SK-N-SH (cell line): ENCODE data around the gene PLVAP. TPM values are rescaled to one million over a fixed set of nuclear protein-coding genes. Genes with fewer than 3 reads are reported as not detected.

Source experiments
- CTCF ChIA-PET: fragments of 300-600, 350-600 bp; formaldehyde crosslinking; extraction: SDS; loops from one replicate; lab custom pipeline; 2021; lab: Yijun Ruan, JAX
- POLR2A ChIA-PET: fragments of 350-600 bp; sonication (Branson Sonifier 250); formaldehyde crosslinking; extraction: SDS; loops from one replicate; lab custom pipeline; 2020; ENCODE audit warnings: antibody characterized with exemption, inconsistent platforms; lab: Yijun Ruan, JAX
- DNase-seq: peaks from one replicate; pipeline ENCODE4 v3.0.0; 2012
- H2AFZ ChIP-seq: fragments of 200-600 bp; sonication (generic); 2 replicates; pipeline ENCODE4 v1.8.1; 2016; ENCODE audit warnings: antibody characterized with exemption, mild to moderate bottlenecking, low read depth
- H3F3A ChIP-seq: fragments of 200-600 bp; sonication (generic); replicated peaks from 2 replicates; pipeline ENCODE3; 2016; ENCODE audit warnings: antibody characterized with exemption, mild to moderate bottlenecking; ENCODE audit not compliant: insufficient read depth
- H3K27ac ChIP-seq, 2 experiments: fragments of 200-500 bp in 1 of 2; fragments of 200-600 bp in 1 of 2; sonication (Bioruptor generic) in 1 of 2; sonication (generic), shearing (Covaris generic) in 1 of 2; 2 replicates each; pipeline versions ENCODE4 v1.5.1 to v1.6.1; 2014 to 2016; ENCODE audit warnings: low read depth in 2 of 2, inconsistent platforms in 1 of 2, low read length in 1 of 2, mild to moderate bottlenecking in 1 of 2, mixed read lengths in 1 of 2
- H3K27me3 ChIP-seq: fragments of 200-600 bp; sonication (generic), shearing (Covaris generic); 2 replicates; pipeline ENCODE4 v1.6.1; 2016; ENCODE audit warnings: mixed run types; ENCODE audit not compliant: insufficient read depth
- H3K36me3 ChIP-seq, 2 experiments: fragments of 200-500 bp in 1 of 2; fragments of 200-600 bp in 1 of 2; sonication (Bioruptor generic) in 1 of 2; sonication (generic) in 1 of 2; replicated peaks in 1 of 2; 2 replicates each; pipeline versions ENCODE3 to v1.5.1; 2014 to 2016; ENCODE audit warnings: low read length in 1 of 2, mild to moderate bottlenecking in 1 of 2; ENCODE audit not compliant: insufficient read depth in 2 of 2, control insufficient read depth in 1 of 2
- H3K4me1 ChIP-seq, 2 experiments: fragments of 200-500 bp in 1 of 2; fragments of 200-600 bp in 1 of 2; sonication (Bioruptor generic) in 1 of 2; sonication (generic), shearing (Covaris generic) in 1 of 2; 2 replicates each; pipeline versions ENCODE4 v1.5.1 to v1.6.1; 2014 to 2016; ENCODE audit warnings: low read depth in 1 of 2, low read length in 1 of 2, mixed run types in 1 of 2; ENCODE audit not compliant: insufficient read depth in 2 of 2, control insufficient read depth in 1 of 2
- H3K4me2 ChIP-seq: fragments of 200-600 bp; sonication (generic), shearing (Covaris generic); 2 replicates; pipeline ENCODE4 v1.6.1; 2017; ENCODE audit warnings: mixed run types
- H3K4me3 ChIP-seq, 2 experiments: fragments of 200-500 bp in 1 of 2; fragments of 200-600 bp in 1 of 2; sonication (Bioruptor generic) in 1 of 2; sonication (generic), shearing (Covaris generic) in 1 of 2; 2 replicates each; pipeline versions ENCODE4 v1.5.1 to v1.8.1; 2014 to 2016; ENCODE audit warnings: low read depth in 2 of 2, inconsistent platforms in 1 of 2, low read length in 1 of 2, mild to moderate bottlenecking in 1 of 2, mixed read lengths in 1 of 2, moderate library complexity in 1 of 2
- H3K79me2 ChIP-seq: fragments of 200-600 bp; sonication (generic); 2 replicates; pipeline ENCODE4 v1.8.1; 2017; ENCODE audit warnings: mild to moderate bottlenecking; ENCODE audit not compliant: insufficient read depth
- H3K9ac ChIP-seq: fragments of 200-600 bp; sonication (generic); 2 replicates; pipeline ENCODE4 v1.6.1; 2017; ENCODE audit warnings: mixed run types
- H3K9me2 ChIP-seq: fragments of 200-600 bp; sonication (generic); 2 replicates; pipeline ENCODE4 v1.6.1; 2017; ENCODE audit warnings: mixed run types
- H3K9me3 ChIP-seq: fragments of 200-600 bp; sonication (generic); 2 replicates; pipeline ENCODE4 v1.6.1; 2017; ENCODE audit warnings: mixed run types, mild to moderate bottlenecking, moderate library complexity
- H4K20me1 ChIP-seq: fragments of 200-600 bp; sonication (generic); 2 replicates; pipeline ENCODE4 v1.6.1; 2017; ENCODE audit warnings: mild to moderate bottlenecking, mixed run types; ENCODE audit not compliant: insufficient read depth
- ELF1 ChIP-seq: IDR thresholded peaks from 2 replicates; pipeline ENCODE4 v1.4.0; 2012
- EP300 ChIP-seq, 2 experiments: IDR thresholded peaks; 2 replicates each; pipeline versions ENCODE4 v1.4.0 to v1.6.1; 2012; ENCODE audit warnings: borderline replicate concordance in 1 of 2, low read depth in 1 of 2, low read length in 1 of 2
- GABPA ChIP-seq: IDR thresholded peaks from 2 replicates; pipeline ENCODE4 v1.4.0; 2012; ENCODE audit warnings: low read depth, mild to moderate bottlenecking
- GATA2 ChIP-seq: sonication (generic); formaldehyde crosslinking; IDR thresholded peaks from 2 replicates; pipeline ENCODE4 v1.5.0; 2020; ENCODE audit warnings: mild to moderate bottlenecking, missing genetic modification reagents
- JUND ChIP-seq: IDR thresholded peaks from 2 replicates; pipeline ENCODE4 v1.4.0; 2012
- POLR2AphosphoS5 ChIP-seq: IDR thresholded peaks from 2 replicates; pipeline ENCODE4 v1.6.1; 2012; ENCODE audit warnings: low read depth, low read length
- RAD21 ChIP-seq: IDR thresholded peaks from 2 replicates; pipeline ENCODE4 v1.6.1; 2012; ENCODE audit warnings: mild to moderate bottlenecking, low read length
- RFX5 ChIP-seq: IDR thresholded peaks from 2 replicates; pipeline ENCODE4 v1.6.1; 2012; ENCODE audit warnings: mild to moderate bottlenecking, improper control_type of control experiment, low read length
- SMC3 ChIP-seq: IDR thresholded peaks from 2 replicates; pipeline ENCODE4 v1.6.1; 2012; ENCODE audit warnings: low read depth, low read length, improper control_type of control experiment
- WGBS: methylation state at CpG from one replicate; pipeline ENCODE4 v1.1.6; 2017; ENCODE audit warnings: low lambda C conversion rate; 5-methylcytosine and 5-hydroxymethylcytosine counted together
- polyA plus RNA-seq, 3 experiments: library from polyadenylated mRNA; depleted of rRNA; stranded (reverse); fragments of >200 nt; gene quantifications; 2 replicates each; pipeline ENCODE4 v1.2.3, GENCODE V29; 2012
- TF ChIP-seq, protein P1 (sequence below): fragments of 150-350 bp; IDR thresholded peaks from 2 replicates; pipeline ENCODE4 v1.6.1; 2016; ENCODE audit warnings: mild to moderate bottlenecking, low read depth, low read length
- TF ChIP-seq, protein P2 (sequence below): IDR thresholded peaks from 2 replicates; pipeline ENCODE4; 2012
- TF ChIP-seq, protein P3 (sequence below): IDR thresholded peaks from 2 replicates; pipeline ENCODE4 v1.6.1; 2012; ENCODE audit warnings: mild to moderate bottlenecking, low read depth, low read length, moderate library complexity
- TF ChIP-seq, protein P4 (sequence below): fragments of 200-600 bp; sonication (generic); IDR thresholded peaks from 2 replicates; pipeline ENCODE4 v1.6.1; 2017; ENCODE audit warnings: antibody characterized with exemption, mild to moderate bottlenecking, moderate library complexity
- TF ChIP-seq, protein P5 (sequence below): IDR thresholded peaks from 2 replicates; pipeline ENCODE4 v1.4.0; 2012; ENCODE audit warnings: low read depth

Gene PLVAP
- polyA plus RNA-seq, 1 of the 3 experiments (the other 2 are of a cell fraction) = not detected

DNA sequence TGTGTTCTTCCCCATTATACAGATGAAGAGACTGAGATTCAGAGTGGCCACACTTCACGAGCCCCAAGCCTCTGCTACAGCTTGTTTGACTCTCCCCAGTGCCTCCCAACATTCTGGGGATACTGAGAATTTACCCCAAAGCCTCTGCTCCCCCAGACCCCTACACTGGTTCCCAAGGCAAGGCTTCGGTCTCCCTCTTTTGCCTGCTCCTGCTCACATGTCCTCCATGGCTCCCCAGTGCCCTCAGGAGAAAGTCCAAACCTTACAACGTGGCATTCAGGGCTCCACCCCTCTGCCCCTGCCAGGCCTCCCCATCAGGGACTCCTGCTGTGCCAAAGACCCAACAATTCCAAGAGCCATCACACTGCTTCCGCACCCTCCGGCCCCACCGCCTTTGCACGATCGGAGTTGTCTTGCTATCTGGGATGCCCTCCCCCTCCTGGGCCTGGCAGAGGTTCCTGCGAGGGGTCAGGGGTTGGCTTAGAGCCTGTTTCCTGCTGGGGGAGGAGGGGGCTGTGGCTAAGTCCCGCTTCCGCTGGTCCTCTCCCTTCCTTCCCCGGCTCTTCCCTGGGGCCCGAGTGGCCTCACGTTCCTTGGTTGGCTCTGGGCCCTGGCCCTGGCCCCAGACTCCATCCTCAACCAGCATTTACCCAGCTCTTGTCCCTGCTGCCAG is 24.4 kb downstream of the PLVAP start:
- ChIA-PET POLR2A (no interaction called here), CTCF (interaction anchor here (0.6 to 1.0 kb wide), 2 partner anchors 22 to 33 kb away, joined by 3 read pairs; no protein-coding TSS in a partner anchor)
- no peak for TF ChIP-seq ELF1
- no peak for TF ChIP-seq POLR2AphosphoS5
- TF ChIP-seq, protein P1, sequence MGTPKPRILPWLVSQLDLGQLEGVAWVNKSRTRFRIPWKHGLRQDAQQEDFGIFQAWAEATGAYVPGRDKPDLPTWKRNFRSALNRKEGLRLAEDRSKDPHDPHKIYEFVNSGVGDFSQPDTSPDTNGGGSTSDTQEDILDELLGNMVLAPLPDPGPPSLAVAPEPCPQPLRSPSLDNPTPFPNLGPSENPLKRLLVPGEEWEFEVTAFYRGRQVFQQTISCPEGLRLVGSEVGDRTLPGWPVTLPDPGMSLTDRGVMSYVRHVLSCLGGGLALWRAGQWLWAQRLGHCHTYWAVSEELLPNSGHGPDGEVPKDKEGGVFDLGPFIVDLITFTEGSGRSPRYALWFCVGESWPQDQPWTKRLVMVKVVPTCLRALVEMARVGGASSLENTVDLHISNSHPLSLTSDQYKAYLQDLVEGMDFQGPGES = no peak
- TF ChIP-seq JUND = no peak
- TF ChIP-seq, protein P2, sequence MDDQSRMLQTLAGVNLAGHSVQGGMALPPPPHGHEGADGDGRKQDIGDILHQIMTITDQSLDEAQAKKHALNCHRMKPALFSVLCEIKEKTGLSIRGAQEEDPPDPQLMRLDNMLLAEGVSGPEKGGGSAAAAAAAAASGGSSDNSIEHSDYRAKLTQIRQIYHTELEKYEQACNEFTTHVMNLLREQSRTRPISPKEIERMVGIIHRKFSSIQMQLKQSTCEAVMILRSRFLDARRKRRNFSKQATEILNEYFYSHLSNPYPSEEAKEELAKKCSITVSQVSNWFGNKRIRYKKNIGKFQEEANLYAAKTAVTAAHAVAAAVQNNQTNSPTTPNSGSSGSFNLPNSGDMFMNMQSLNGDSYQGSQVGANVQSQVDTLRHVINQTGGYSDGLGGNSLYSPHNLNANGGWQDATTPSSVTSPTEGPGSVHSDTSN = no peak
- TF ChIP-seq, protein P3, sequence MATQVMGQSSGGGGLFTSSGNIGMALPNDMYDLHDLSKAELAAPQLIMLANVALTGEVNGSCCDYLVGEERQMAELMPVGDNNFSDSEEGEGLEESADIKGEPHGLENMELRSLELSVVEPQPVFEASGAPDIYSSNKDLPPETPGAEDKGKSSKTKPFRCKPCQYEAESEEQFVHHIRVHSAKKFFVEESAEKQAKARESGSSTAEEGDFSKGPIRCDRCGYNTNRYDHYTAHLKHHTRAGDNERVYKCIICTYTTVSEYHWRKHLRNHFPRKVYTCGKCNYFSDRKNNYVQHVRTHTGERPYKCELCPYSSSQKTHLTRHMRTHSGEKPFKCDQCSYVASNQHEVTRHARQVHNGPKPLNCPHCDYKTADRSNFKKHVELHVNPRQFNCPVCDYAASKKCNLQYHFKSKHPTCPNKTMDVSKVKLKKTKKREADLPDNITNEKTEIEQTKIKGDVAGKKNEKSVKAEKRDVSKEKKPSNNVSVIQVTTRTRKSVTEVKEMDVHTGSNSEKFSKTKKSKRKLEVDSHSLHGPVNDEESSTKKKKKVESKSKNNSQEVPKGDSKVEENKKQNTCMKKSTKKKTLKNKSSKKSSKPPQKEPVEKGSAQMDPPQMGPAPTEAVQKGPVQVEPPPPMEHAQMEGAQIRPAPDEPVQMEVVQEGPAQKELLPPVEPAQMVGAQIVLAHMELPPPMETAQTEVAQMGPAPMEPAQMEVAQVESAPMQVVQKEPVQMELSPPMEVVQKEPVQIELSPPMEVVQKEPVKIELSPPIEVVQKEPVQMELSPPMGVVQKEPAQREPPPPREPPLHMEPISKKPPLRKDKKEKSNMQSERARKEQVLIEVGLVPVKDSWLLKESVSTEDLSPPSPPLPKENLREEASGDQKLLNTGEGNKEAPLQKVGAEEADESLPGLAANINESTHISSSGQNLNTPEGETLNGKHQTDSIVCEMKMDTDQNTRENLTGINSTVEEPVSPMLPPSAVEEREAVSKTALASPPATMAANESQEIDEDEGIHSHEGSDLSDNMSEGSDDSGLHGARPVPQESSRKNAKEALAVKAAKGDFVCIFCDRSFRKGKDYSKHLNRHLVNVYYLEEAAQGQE = no peak
- no peak for TF ChIP-seq GATA2
- no peak for TF ChIP-seq GABPA
- no peak for TF ChIP-seq EP300 (IDR thresholded peaks at IDR 0.05; ENCODE audit: borderline replicate concordance in 1 of 2, low read depth in 1 of 2, low read length in 1 of 2)
- TF ChIP-seq, protein P4, sequence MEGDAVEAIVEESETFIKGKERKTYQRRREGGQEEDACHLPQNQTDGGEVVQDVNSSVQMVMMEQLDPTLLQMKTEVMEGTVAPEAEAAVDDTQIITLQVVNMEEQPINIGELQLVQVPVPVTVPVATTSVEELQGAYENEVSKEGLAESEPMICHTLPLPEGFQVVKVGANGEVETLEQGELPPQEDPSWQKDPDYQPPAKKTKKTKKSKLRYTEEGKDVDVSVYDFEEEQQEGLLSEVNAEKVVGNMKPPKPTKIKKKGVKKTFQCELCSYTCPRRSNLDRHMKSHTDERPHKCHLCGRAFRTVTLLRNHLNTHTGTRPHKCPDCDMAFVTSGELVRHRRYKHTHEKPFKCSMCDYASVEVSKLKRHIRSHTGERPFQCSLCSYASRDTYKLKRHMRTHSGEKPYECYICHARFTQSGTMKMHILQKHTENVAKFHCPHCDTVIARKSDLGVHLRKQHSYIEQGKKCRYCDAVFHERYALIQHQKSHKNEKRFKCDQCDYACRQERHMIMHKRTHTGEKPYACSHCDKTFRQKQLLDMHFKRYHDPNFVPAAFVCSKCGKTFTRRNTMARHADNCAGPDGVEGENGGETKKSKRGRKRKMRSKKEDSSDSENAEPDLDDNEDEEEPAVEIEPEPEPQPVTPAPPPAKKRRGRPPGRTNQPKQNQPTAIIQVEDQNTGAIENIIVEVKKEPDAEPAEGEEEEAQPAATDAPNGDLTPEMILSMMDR = no peak
- TF ChIP-seq, protein P5, sequence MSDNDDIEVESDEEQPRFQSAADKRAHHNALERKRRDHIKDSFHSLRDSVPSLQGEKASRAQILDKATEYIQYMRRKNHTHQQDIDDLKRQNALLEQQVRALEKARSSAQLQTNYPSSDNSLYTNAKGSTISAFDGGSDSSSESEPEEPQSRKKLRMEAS = no peak
- TF ChIP-seq SMC3 = no peak
- no peak for TF ChIP-seq RAD21
- TF ChIP-seq RFX5 = no peak
- Histone ChIP-seq H3K27me3 (no peaks in the 10 kb centered on the region), H2AFZ (no peak overlapping the region), H3K9me3 (no peaks in the 10 kb centered on the region), H3K9me2 (no peaks in the 10 kb centered on the region), H3K4me2 (no peak overlapping the region), H3K27ac (no peak overlapping the region), H4K20me1 (no peaks in the 10 kb centered on the region), H3K4me3 (no peak overlapping the region), H3K79me2 (no peaks in the 10 kb centered on the region), H3K9ac (no peak overlapping the region), H3K4me1 (peaks cover 5 to 6% of the 10 kb centered on the region in 2 experiments; a peak in 1 of 4 replicates), H3K36me3 (no peaks in the 10 kb centered on the region), H3F3A (no peaks in the 10 kb centered on the region)
- no peak for DNase-seq
- WGBS = 80% methylated on average over 13 of the region's 14 CpGs
